IPS-11a (cell line): ENCODE results near the gene PICALM.
"Not testable (repeated sequence)": the region's sequence is repeated elsewhere in the genome, so short reads cannot be mapped to it uniquely, and the experiment has no call there.

Source experiments
- H3K4me3 ChIP-seq: one replicate; pipeline ENCODE4 v1.5.1; 2013; ENCODE audit warnings: low read depth, low read length, control low read depth

Gene PICALM

GRCh38 chr11:85947431-85948272 lies 121.2 kb downstream of the PICALM start:
- H3K4me3 ChIP-seq: no peak overlapping the region

GRCh38 chr11:85946221-85946620 lies 122.7 kb downstream of the PICALM start:
- H3K4me3 ChIP-seq: no peak overlapping the region

- no peak overlapping the region for H3K4me3 ChIP-seq
Observed at GRCh38 chr11:85945788-85946187, 123.1 kb downstream of the PICALM start.

GRCh38 chr11:85945296-85945695 lies 123.6 kb downstream of the PICALM start:
- H3K4me3 ChIP-seq: no peak overlapping the region

- H3K4me3 ChIP-seq: no peak overlapping the region
Observed at GRCh38 chr11:85941380-85941973, 127.4 kb downstream of the PICALM start.

- no peak overlapping the region for H3K4me3 ChIP-seq
Observed at GRCh38 chr11:85939099-85940015, 129.5 kb downstream of the PICALM start.

- H3K4me3 ChIP-seq: no peak overlapping the region
Observed at GRCh38 chr11:85937835-85938234, 131.0 kb downstream of the PICALM start.

GRCh38 chr11:85935751-85936150 lies 133.1 kb downstream of the PICALM start:
- H3K4me3 ChIP-seq: no peak overlapping the region

GRCh38 chr11:85934596-85935169 lies 134.2 kb downstream of the PICALM start:
- no peak overlapping the region for H3K4me3 ChIP-seq

- no peak overlapping the region for H3K4me3 ChIP-seq
Observed at GRCh38 chr11:85930879-85931366, 138.0 kb downstream of the PICALM start.

- not testable (repeated sequence) for H3K4me3 ChIP-seq
Observed at GRCh38 chr11:85926653-85927214, 142.2 kb downstream of the PICALM start.

- no peak overlapping the region for H3K4me3 ChIP-seq
Observed at GRCh38 chr11:85923455-85923854, 145.4 kb downstream of the PICALM start.

- no peak overlapping the region for H3K4me3 ChIP-seq
Observed at GRCh38 chr11:85922367-85922766, 146.5 kb downstream of the PICALM start.

GRCh38 chr11:85918910-85919794 lies 149.7 kb downstream of the PICALM start:
- H3K4me3 ChIP-seq: no peak overlapping the region

- H3K4me3 ChIP-seq: no peak overlapping the region
Observed at GRCh38 chr11:85914425-85914824, 154.5 kb downstream of the PICALM start.

- H3K4me3 ChIP-seq: no peak overlapping the region
Observed at GRCh38 chr11:85913513-85913912, 155.4 kb downstream of the PICALM start.

GRCh38 chr11:85912414-85912813 lies 156.5 kb downstream of the PICALM start:
- H3K4me3 ChIP-seq: no peak overlapping the region
